ENCODE data around the gene FBXW4. TPM values are rescaled to one million over a fixed set of nuclear protein-coding genes. Genes with fewer than 3 reads are reported as not detected.

The FBXW4 gene
- total and polyA plus RNA-seq, 9 donors = 38.6 to 86.4 (median 64.4) TPM

GRCh38 chr10:101569323-101569621 lies 125.7 kb downstream of the FBXW4 start:
- intact Hi-C loops (cut with DNase I) = loop anchor here in 2 of 4 donors (2.0 to 10.0 kb wide), 2 partner anchors 294 to 354 kb away; no protein-coding TSS in a partner anchor
- H3K9me3 ChIP-seq = no peaks in the 10 kb centered on the region
- no peak overlapping the region for H3K4me3 ChIP-seq
- peaks cover 3% of the 10 kb centered on the region for H3K27me3 ChIP-seq
- H3K27ac ChIP-seq = no peak overlapping the region
- DNase-seq = no peak
- WGBS, 3 donors = 4 to 6% (median 4%) methylated on average over 11 of the region's 11 CpGs
- H3K36me3 ChIP-seq = no peaks in the 10 kb centered on the region
- peaks cover 6% of the 10 kb centered on the region for H3K4me1 ChIP-seq (ENCODE audit: insufficient read depth)
- no peak for TF ChIP-seq CTCF (IDR thresholded peaks at IDR 0.05)

DNA sequence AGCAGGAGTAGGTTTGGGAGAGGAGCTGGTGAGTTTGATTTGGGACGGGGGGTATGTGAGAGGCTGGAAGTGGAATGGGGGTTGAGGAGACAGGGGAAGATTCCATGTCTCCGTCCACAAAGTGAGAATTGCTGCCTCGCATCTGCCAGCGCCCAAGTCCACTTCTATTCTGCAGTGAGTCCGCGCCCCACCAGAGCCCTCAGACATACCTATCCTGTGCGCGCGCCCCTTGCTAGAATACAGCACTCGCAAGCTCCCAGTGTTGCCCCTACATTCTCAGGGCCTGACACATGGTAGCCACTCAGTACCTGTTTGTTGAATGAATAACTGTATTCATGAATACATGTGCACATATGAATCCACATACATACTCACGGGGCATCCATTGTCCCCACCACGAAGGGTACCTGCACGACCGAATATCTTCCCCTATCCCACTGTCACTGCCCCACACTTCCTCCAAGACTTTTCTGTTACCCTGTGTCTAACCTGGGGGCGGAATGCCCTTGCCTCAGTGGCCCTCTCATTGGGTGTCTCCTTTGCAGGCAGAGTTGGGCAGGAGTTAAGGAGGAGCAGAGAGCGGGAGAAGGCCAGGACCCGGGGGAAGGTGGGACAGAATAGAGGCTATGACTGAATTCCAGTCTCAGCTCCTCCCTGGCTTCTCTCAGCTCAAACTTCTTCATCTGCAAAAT lies 126.8 kb downstream of the FBXW4 start:
- no peak overlapping the region for H3K27ac ChIP-seq
- no peak for DNase-seq

GRCh38 chr10:101567165-101568006 lies 127.6 kb downstream of the FBXW4 start:
- DNase-seq = no peak

More for the DNA sequence above, 126.8 kb downstream of the FBXW4 start:
- Histone ChIP-seq H3K27me3 (peaks cover 3% of the 10 kb centered on the region), H3K4me3 (no peak overlapping the region), H3K36me3 (no peaks in the 10 kb centered on the region), H3K9me3 (no peaks in the 10 kb centered on the region), H3K4me1 (ENCODE audit: insufficient read depth) (peaks cover 6% of the 10 kb centered on the region)
- TF ChIP-seq EP300 (IDR thresholded peaks at IDR 0.05) (no peak), CTCF (IDR thresholded peaks at IDR 0.05) (no peak), POLR2A (IDR thresholded peaks at IDR 0.05) (no peak)
- intact Hi-C loops (cut with DNase I) = loop anchor here in 2 of 4 donors (2.0 to 10.0 kb wide), 2 partner anchors 293 to 353 kb away; no protein-coding TSS in a partner anchor
- WGBS, 3 donors = 77 to 83% (median 77%) methylated on average over 17 of the region's 17 CpGs

More at GRCh38 chr10:101567165-101568006, 127.6 kb downstream of the FBXW4 start:
- intact Hi-C loops (cut with DNase I) = loop anchor here in 2 of 4 donors (2.0 to 10.0 kb wide), 2 partner anchors 293 to 353 kb away; no protein-coding TSS in a partner anchor
- TF ChIP-seq EP300 (IDR thresholded peaks at IDR 0.05) = no peak
- no peak for TF ChIP-seq POLR2A (IDR thresholded peaks at IDR 0.05)
- no peak for TF ChIP-seq CTCF (IDR thresholded peaks at IDR 0.05)
- peaks cover 3% of the 10 kb centered on the region for H3K27me3 ChIP-seq
- no peaks in the 10 kb centered on the region for H3K9me3 ChIP-seq
- H3K36me3 ChIP-seq = no peaks in the 10 kb centered on the region
- H3K27ac ChIP-seq = no peak overlapping the region
- H3K4me1 ChIP-seq (ENCODE audit: insufficient read depth) = peaks cover 6% of the 10 kb centered on the region
- H3K4me3 ChIP-seq = no peak overlapping the region
- WGBS, 3 donors = 58 to 72% (median 69%) methylated on average over 7 of the region's 7 CpGs
